GM12878 (cell line): ENCODE data around the gene EIF3A. TPM values are rescaled to one million over a fixed set of nuclear protein-coding genes. Genes with fewer than 3 reads are reported as not detected.

Source experiments
- ATAC-seq: fragments of 200-7000 bp; cut with Tn5 transposase; 3 replicates; pipeline ENCODE4 v1.9.1; 2020; ENCODE audit warnings: mild to moderate bottlenecking, moderate library complexity
- BruUV-seq: library from RNA; stranded (reverse); fragments of 400-500 nt; replicated peaks from 2 replicates; lab custom pipeline; 2021; lab: Mats Ljungman, UMichigan
- CTCF ChIA-PET: fragments of 300-600 bp; sonication (Branson Sonifier 250); formaldehyde crosslinking; extraction: SDS; loops from one replicate; lab custom pipeline; 2021; ENCODE audit warnings: inconsistent platforms; lab: Yijun Ruan, JAX
- POLR2A ChIA-PET: fragments of 350-600 bp; formaldehyde crosslinking; extraction: SDS; loops from one replicate; lab custom pipeline; 2021; ENCODE audit warnings: inconsistent platforms; lab: Charles Lee
- RAD21 ChIA-PET: fragments of 300-600 bp; sonication (Branson Sonifier 250); formaldehyde crosslinking; loops from one replicate; lab custom pipeline; 2023; ENCODE audit warnings: antibody characterized with exemption; ENCODE audit not compliant: unreplicated experiment; lab: Charles Lee
- SMC1A ChIA-PET: fragments of 300-600 bp; sonication (Branson Sonifier 250); formaldehyde crosslinking; loops from one replicate; lab custom pipeline; 2023; ENCODE audit not compliant: unreplicated experiment, uncharacterized antibody; lab: Charles Lee
- DNase-seq: peaks from one replicate; pipeline ENCODE4 v3.0.0-alpha.2; 2011; ENCODE audit warnings: low read depth, low spot score
- FAIRE-seq: peaks from 3 replicates; lab custom pipeline; 2011; peaks lifted over from hg19 to GRCh38; lab: Jason Lieb, UNC
- H2AFZ ChIP-seq: 2 replicates; pipeline ENCODE4 v1.6.0; 2011; ENCODE audit warnings: low read depth, low read length, control low read depth; ENCODE audit not compliant: control insufficient read depth
- H3K27ac ChIP-seq: 2 replicates; pipeline ENCODE4 v1.5.1; 2011; ENCODE audit warnings: control low read depth; ENCODE audit not compliant: control insufficient read depth, insufficient read depth
- H3K27me3 ChIP-seq, 2 experiments: replicated peaks in 1 of 2; 2 replicates each; pipeline versions ENCODE4 v1.6.0 to v1.6.1; 2011; ENCODE audit warnings: low read length in 1 of 2; ENCODE audit not compliant: control insufficient read depth in 2 of 2, insufficient read depth in 2 of 2
- H3K36me3 ChIP-seq, 2 experiments: 2 replicates each; pipeline ENCODE4 v1.5.1; 2011; ENCODE audit warnings: low read length in 1 of 2; ENCODE audit not compliant: control insufficient read depth in 2 of 2, insufficient read depth in 2 of 2
- H3K4me1 ChIP-seq: 2 replicates; pipeline ENCODE4 v1.6.1; 2011; ENCODE audit warnings: mild to moderate bottlenecking, low read length, moderate library complexity, mixed read lengths; ENCODE audit not compliant: control insufficient read depth, insufficient read depth
- H3K4me2 ChIP-seq: 2 replicates; pipeline ENCODE4 v1.6.0; 2011; ENCODE audit warnings: control low read depth; ENCODE audit not compliant: control insufficient read depth, insufficient read depth
- H3K4me3 ChIP-seq: fragments of 200-600 bp; sonication (generic); 2 replicates; pipeline ENCODE4 v1.5.1; 2016
- H3K79me2 ChIP-seq: 2 replicates; pipeline ENCODE4 v1.6.0; 2011; ENCODE audit warnings: low read length; ENCODE audit not compliant: control insufficient read depth, insufficient read depth
- H3K9ac ChIP-seq: 2 replicates; pipeline ENCODE4 v1.8.0; 2011; ENCODE audit warnings: low read length, control low read depth, mixed read lengths; ENCODE audit not compliant: control insufficient read depth, insufficient read depth
- H3K9me3 ChIP-seq: replicated peaks from 3 replicates; pipeline ENCODE4 v1.5.1; 2011; ENCODE audit warnings: mild to moderate bottlenecking, low read length; ENCODE audit not compliant: control insufficient read depth, insufficient read depth
- H4K20me1 ChIP-seq: 2 replicates; pipeline ENCODE4 v1.6.0; 2011; ENCODE audit not compliant: control insufficient read depth, insufficient read depth
- DPF2 ChIP-seq: fragments of 450-650 bp; IDR thresholded peaks from 2 replicates; pipeline ENCODE4 v1.6.1; 2017; ENCODE audit warnings: mild to moderate bottlenecking
- NKRF ChIP-seq: fragments of 450-650 bp; conservative IDR thresholded peaks from 2 replicates; pipeline ENCODE4 v1.6.1; 2017; ENCODE audit warnings: mild to moderate bottlenecking, moderate library complexity
- NR2C1 ChIP-seq: fragments of 450-650 bp; IDR thresholded peaks from 2 replicates; pipeline ENCODE4 v1.6.1; 2017; ENCODE audit warnings: antibody characterized with exemption, mild to moderate bottlenecking, moderate library complexity
- POLR2AphosphoS2 ChIP-seq: IDR thresholded peaks from 2 replicates; pipeline ENCODE4 v1.6.1; 2011; ENCODE audit warnings: low read depth, mild to moderate bottlenecking, low read length, improper control_type of control experiment, moderate library complexity
- SREBF1 ChIP-seq: IDR thresholded peaks from 2 replicates; pipeline ENCODE4 v1.6.1; 2012; ENCODE audit warnings: mild to moderate bottlenecking, low read length
- SREBF2 ChIP-seq: IDR thresholded peaks from 2 replicates; pipeline ENCODE4 v1.6.1; 2012; ENCODE audit warnings: mild to moderate bottlenecking, low read length
- USF2 ChIP-seq: IDR thresholded peaks from 2 replicates; pipeline ENCODE4 v1.6.1; 2011; ENCODE audit warnings: low read depth, low read length, improper control_type of control experiment, borderline replicate concordance
- ZBTB40 ChIP-seq: fragments of 450-650 bp; IDR thresholded peaks from 2 replicates; pipeline ENCODE4 v1.6.1; 2016; ENCODE audit warnings: mild to moderate bottlenecking, moderate library complexity, borderline replicate concordance
- ZNF622 ChIP-seq: fragments of 450-650 bp; IDR thresholded peaks from 2 replicates; pipeline ENCODE4 v1.6.1; 2017; ENCODE audit warnings: mild to moderate bottlenecking, inconsistent platforms
- WGBS: methylation state at CpG from one replicate; pipeline ENCODE4 v1.1.6; 2016; ENCODE audit warnings: low lambda C conversion rate; ENCODE audit not compliant: insufficient replicate concordance, insufficient coverage; ENCODE audit errors: missing lambda C conversion rate; 5-methylcytosine and 5-hydroxymethylcytosine counted together
- in situ Hi-C: fragments of 300-500 bp; cut with MboI; formaldehyde crosslinking; loops from 9 replicates; pipeline ENCODE4 v1.14.3; 2018; ENCODE audit warnings: mixed read lengths
- intact Hi-C: fragments of 100-400 bp; cut with micrococcal nuclease; formaldehyde crosslinking; loops from one replicate; pipeline ENCODE4 v1.14.2; 2022; ENCODE audit not compliant: unreplicated experiment
- polyA plus RNA-seq, 11 experiments: library from polyadenylated mRNA; depleted of rRNA in 4 of 11; unstranded in 6 of 11; stranded (reverse) in 5 of 11; fragments of >200 nt; fragmentation: Nextera tagmentation in 4 of 11; fragmentation: Illumina TruSeq in 1 of 11; extraction: Ambion mirVana in 4 of 11; extraction: Trizol in 1 of 11; gene quantifications; 1 replicate in 1 of 11; 2 replicates in 10 of 11; pipeline versions ENCODE4 v1.2.1 to v1.2.3, GENCODE V29; 2011 to 2016; ENCODE audit warnings: inconsistent platforms in 2 of 11, missing spikeins in 2 of 11, low read depth in 1 of 11
- total RNA-seq, 4 experiments: library from RNA; depleted of rRNA in 3 of 4; stranded (reverse); fragments of >200 nt in 3 of 4; fragmentation: Illumina TruSeq in 1 of 4; extraction: Trizol in 1 of 4; gene quantifications; 2 replicates each; pipeline versions ENCODE4 v1.2.1 to v1.2.3, GENCODE V29; 2013 to 2021
- TF ChIP-seq, protein P1 (sequence below): fragments of 450-650 bp; formaldehyde crosslinking; IDR thresholded peaks from 2 replicates; pipeline ENCODE4 v1.4.0; 2022; ENCODE audit warnings: mild to moderate bottlenecking, moderate library complexity
- TF ChIP-seq, protein P2 (sequence below): IDR thresholded peaks from 2 replicates; pipeline ENCODE4 v1.6.1; 2012; ENCODE audit warnings: low read depth, low read length, improper control_type of control experiment

The EIF3A gene
- total and polyA plus RNA-seq, 10 of the 15 experiments (the other 5 are each of a cell fraction or from before 2014, with no cell fraction given), result 42.3 to 195 (median 96.3) TPM

- no TSS peak for BruUV-seq
- ATAC-seq (no peak), DNase-seq (no peak), FAIRE-seq (no peak)
- no peaks in the 10 kb centered on the region for H4K20me1 ChIP-seq
- H3K4me1 ChIP-seq, result peaks cover 6% of the 10 kb centered on the region
- no peak overlapping the region for H3K27ac ChIP-seq
- H3K9ac ChIP-seq, result no peak overlapping the region
- in situ Hi-C loops (no loop called here), intact Hi-C loops (no loop called here)
- H3K79me2 ChIP-seq, result no peaks in the 10 kb centered on the region
- CTCF ChIA-PET, result no interaction called here
- SMC1A ChIA-PET, result no interaction called here
- WGBS, result 0% methylated on average over 2 of the region's 2 CpGs
- POLR2A ChIA-PET, result no interaction called here
- H2AFZ ChIP-seq, result no peak overlapping the region
- no peaks in the 10 kb centered on the region; the same call in 2 of the 3 replicates for H3K9me3 ChIP-seq
- TF ChIP-seq, protein P1, sequence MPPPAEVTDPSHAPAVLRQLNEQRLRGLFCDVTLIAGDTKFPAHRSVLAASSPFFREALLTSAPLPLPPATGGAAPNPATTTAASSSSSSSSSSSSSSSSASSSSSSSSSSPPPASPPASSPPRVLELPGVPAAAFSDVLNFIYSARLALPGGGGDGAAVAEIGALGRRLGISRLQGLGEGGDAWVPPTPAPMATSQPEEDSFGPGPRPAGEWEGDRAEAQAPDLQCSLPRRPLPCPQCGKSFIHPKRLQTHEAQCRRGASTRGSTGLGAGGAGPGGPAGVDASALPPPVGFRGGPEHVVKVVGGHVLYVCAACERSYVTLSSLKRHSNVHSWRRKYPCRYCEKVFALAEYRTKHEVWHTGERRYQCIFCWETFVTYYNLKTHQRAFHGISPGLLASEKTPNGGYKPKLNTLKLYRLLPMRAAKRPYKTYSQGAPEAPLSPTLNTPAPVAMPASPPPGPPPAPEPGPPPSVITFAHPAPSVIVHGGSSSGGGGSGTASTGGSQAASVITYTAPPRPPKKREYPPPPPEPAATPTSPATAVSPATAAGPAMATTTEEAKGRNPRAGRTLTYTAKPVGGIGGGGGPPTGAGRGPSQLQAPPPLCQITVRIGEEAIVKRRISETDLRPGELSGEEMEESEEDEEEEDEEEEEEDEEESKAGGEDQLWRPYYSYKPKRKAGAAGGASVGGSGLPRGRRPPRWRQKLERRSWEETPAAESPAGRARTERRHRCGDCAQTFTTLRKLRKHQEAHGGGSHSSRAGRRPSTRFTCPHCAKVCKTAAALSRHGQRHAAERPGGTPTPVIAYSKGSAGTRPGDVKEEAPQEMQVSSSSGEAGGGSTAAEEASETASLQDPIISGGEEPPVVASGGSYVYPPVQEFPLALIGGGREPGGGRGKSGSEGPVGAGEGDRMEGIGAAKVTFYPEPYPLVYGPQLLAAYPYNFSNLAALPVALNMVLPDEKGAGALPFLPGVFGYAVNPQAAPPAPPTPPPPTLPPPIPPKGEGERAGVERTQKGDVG, result no peak
- no peak for TF ChIP-seq SREBF1
- TF ChIP-seq, protein P2, sequence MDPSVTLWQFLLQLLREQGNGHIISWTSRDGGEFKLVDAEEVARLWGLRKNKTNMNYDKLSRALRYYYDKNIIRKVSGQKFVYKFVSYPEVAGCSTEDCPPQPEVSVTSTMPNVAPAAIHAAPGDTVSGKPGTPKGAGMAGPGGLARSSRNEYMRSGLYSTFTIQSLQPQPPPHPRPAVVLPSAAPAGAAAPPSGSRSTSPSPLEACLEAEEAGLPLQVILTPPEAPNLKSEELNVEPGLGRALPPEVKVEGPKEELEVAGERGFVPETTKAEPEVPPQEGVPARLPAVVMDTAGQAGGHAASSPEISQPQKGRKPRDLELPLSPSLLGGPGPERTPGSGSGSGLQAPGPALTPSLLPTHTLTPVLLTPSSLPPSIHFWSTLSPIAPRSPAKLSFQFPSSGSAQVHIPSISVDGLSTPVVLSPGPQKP, result no peak
- TF ChIP-seq ZBTB40, result no peak
- TF ChIP-seq NR2C1, result no peak
- no peak for TF ChIP-seq ZNF622
- TF ChIP-seq SREBF2, result no peak
- no peak for TF ChIP-seq DPF2
- no peak for TF ChIP-seq USF2
- TF ChIP-seq POLR2AphosphoS2, result no peak
- no peak for TF ChIP-seq NKRF
- H3K27me3 ChIP-seq, result peaks cover 2 to 9% of the 10 kb centered on the region in 2 experiments; a peak in 3 of 4 replicates
- no peak overlapping the region for H3K4me2 ChIP-seq
- no peak overlapping the region for H3K4me3 ChIP-seq
- RAD21 ChIA-PET, result no interaction called here
- H3K36me3 ChIP-seq, result no peaks in the 10 kb centered on the region
Measured at GRCh38 chr10:118992496-118992895, 88.1 kb downstream of the EIF3A start.
